IPS-18c (cell line): ENCODE data around the gene WDR81.
A peak's percentile ranks its signal among the peaks of the same experiment; 100 is the strongest.
"Not testable (repeated sequence)": the region's sequence is repeated elsewhere in the genome, so short reads cannot be mapped to it uniquely, and the experiment has no call there.

Experiments
- H3K4me3 ChIP-seq: 2 replicates; pipeline ENCODE4 v1.7.0; 2013; ENCODE audit warnings: low read depth, mild to moderate bottlenecking, low read length, moderate library complexity; ENCODE audit not compliant: insufficient read depth
- H3K9me3 ChIP-seq: one replicate; pipeline ENCODE4 v1.6.1; 2013; ENCODE audit warnings: mild to moderate bottlenecking, low read length, moderate library complexity; ENCODE audit not compliant: control insufficient read depth, insufficient read depth

WDR81 gene

GRCh38 chr17:1724351-1724868 is at the start of gene WDR81:
Gene WDR81, plus strand, starts transcription at chr17:1724704. Its CDS starts 256 bp downstream, at chr17:1724960.
- H3K9me3 ChIP-seq: no peaks in the 10 kb centered on the region
- peak within 1 kb of the TSS; percentile 71 for H3K4me3 ChIP-seq

GRCh38 chr17:1676401-1676800 is 48.1 kb upstream of the WDR81 start:
- no peak overlapping the region for H3K4me3 ChIP-seq
- no peaks in the 10 kb centered on the region for H3K9me3 ChIP-seq

- H3K4me3 ChIP-seq: peak overlapping the region; percentile 87; the same call in 1 of the 2 replicates
- H3K9me3 ChIP-seq: no peaks in the 10 kb centered on the region
Observed at GRCh38 chr17:1683459-1683858, 41.0 kb upstream of the WDR81 start.

GRCh38 chr17:1684378-1685189 is 39.9 kb upstream of the WDR81 start, which contains the start of gene PRPF8:
Gene PRPF8, minus strand, starts transcription at chr17:1684867. Its CDS starts 296 bp downstream, at chr17:1684571.
- Histone ChIP-seq H3K4me3 (peak within 1 kb of the TSS; percentile 87), H3K9me3 (no peaks in the 10 kb centered on the region)

- Histone ChIP-seq H3K9me3 (peaks cover 2% of the 10 kb centered on the region), H3K4me3 (no peak overlapping the region)
Observed at GRCh38 chr17:1686086-1686485, 38.4 kb upstream of the WDR81 start.

- H3K4me3 ChIP-seq, H3K9me3 ChIP-seq: not testable (repeated sequence)
Observed at GRCh38 chr17:1688405-1688804, 36.1 kb upstream of the WDR81 start.

GRCh38 chr17:1690544-1691221 is 33.8 kb upstream of the WDR81 start:
- no peak overlapping the region for H3K4me3 ChIP-seq
- H3K9me3 ChIP-seq: peaks cover 2% of the 10 kb centered on the region

- H3K9me3 ChIP-seq: peaks cover 2% of the 10 kb centered on the region
Observed at GRCh38 chr17:1693339-1693738, 31.2 kb upstream of the WDR81 start.

GRCh38 chr17:1695365-1695764 is 29.1 kb upstream of the WDR81 start:
- peaks cover 2% of the 10 kb centered on the region for H3K9me3 ChIP-seq
- no peak overlapping the region for H3K4me3 ChIP-seq

More at GRCh38 chr17:1693339-1693738, 31.2 kb upstream of the WDR81 start:
- H3K4me3 ChIP-seq: no peak overlapping the region

- H3K9me3 ChIP-seq: no peaks in the 10 kb centered on the region
- H3K4me3 ChIP-seq: no peak overlapping the region
Observed at GRCh38 chr17:1697681-1698080, 26.8 kb upstream of the WDR81 start.

GRCh38 chr17:1699891-1700290 is 24.6 kb upstream of the WDR81 start:
- not testable (repeated sequence) for H3K4me3 ChIP-seq, H3K9me3 ChIP-seq

GRCh38 chr17:1703063-1703462 is 21.4 kb upstream of the WDR81 start:
- Histone ChIP-seq H3K4me3 (no peak overlapping the region), H3K9me3 (no peaks in the 10 kb centered on the region)

GRCh38 chr17:1705004-1705403 is 19.5 kb upstream of the WDR81 start:
- no peaks in the 10 kb centered on the region for H3K9me3 ChIP-seq
- H3K4me3 ChIP-seq: no peak overlapping the region

GRCh38 chr17:1707107-1707506 is 17.4 kb upstream of the WDR81 start:
- Histone ChIP-seq H3K9me3 (no peaks in the 10 kb centered on the region), H3K4me3 (no peak overlapping the region)

GRCh38 chr17:1708791-1709346 is 15.6 kb upstream of the WDR81 start:
- not testable (repeated sequence) for H3K9me3 ChIP-seq, H3K4me3 ChIP-seq

- no peaks in the 10 kb centered on the region for H3K9me3 ChIP-seq
- H3K4me3 ChIP-seq: peak overlapping the region; percentile 63; the same call in 1 of the 2 replicates
Observed at GRCh38 chr17:1709403-1709951, 15.0 kb upstream of the WDR81 start.

- H3K9me3 ChIP-seq: no peaks in the 10 kb centered on the region
- peak within 1 kb of the TSS; percentile 63 for H3K4me3 ChIP-seq
Observed at GRCh38 chr17:1709971-1710806, 14.3 kb upstream of the WDR81 start, which contains the start of gene TLCD2. Gene TLCD2, minus strand, starts transcription at chr17:1710377. Its CDS starts 135 bp downstream, at chr17:1710242.
